ENCODE data around the gene LRRC7.

The LRRC7 gene

DNA sequence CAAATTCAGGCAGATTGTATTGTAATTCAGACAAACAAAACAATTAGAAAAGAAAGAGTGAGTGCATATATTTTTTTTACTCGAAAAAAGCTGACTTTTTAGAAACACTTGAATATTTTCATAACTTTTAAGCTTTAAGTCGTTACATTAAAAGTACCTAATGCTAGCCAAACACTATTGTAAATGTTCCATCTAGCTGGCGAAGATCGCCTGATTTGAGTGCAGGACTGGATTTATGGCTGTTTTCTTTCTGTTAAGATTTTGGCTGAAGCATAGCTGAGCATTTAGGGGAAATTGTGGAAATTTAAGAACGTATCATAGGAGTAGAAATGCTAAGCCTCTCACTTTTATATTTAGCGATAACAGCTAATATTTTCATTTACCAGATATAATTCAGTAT lies 24.6 kb downstream of the LRRC7 start:
- no peak for DNase-seq

DNA sequence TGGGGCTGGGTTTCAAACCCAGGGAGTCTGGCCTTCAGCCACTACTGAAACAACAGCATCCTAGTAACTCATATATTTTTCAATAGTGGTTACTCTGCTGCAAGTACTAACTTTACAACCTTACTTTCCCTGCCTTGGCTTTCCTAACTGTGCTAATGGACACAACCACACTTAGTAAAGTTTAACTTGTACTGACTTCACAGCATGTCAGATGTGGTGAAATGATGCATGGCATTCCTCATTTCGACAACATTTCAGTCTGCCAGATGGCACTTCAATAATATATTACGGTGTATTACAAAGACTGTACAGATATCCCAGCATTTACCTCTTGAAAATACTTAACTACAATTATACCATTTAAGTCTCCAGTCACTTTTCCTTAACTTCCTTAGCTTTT lies 27.8 kb downstream of the LRRC7 start:
- no peak for DNase-seq

DNA sequence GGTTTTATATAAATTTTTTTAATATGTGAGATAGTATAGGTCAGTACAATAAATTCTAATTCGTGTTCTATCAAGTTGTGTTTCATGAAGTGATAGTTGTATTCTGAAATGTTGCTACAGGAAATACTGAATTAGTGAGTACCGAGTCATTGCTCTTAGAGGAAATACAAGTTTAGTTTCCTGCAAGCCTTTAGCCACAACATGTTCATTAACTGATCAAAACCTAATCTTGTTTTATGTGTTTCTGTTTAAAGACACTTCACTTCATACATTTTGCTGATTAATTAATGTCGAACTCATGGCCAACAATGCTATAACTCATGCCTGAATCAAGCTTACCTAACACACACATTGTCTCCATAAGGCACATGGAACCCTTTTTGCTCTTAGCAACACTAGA lies 43.6 kb downstream of the LRRC7 start:
- no peak for DNase-seq

DNA sequence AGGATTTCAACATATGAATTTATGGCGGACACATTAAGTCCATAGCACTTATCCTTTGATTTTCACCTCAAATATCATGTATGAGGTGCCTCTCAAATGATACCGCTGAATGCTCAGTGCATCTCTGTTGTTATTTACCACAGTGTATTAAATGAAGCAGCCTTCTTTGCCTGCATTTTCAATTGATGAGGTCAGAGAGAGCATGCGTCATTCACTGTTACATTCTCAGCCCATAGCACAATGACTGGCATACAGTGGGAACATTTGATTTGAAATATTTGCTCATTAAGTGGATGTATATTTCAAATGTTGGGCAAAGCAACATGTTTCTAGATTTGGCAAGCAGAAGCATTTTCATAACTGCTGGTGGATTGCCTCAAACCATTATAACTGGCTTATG lies 45.7 kb downstream of the LRRC7 start:
- no peak for DNase-seq

DNA sequence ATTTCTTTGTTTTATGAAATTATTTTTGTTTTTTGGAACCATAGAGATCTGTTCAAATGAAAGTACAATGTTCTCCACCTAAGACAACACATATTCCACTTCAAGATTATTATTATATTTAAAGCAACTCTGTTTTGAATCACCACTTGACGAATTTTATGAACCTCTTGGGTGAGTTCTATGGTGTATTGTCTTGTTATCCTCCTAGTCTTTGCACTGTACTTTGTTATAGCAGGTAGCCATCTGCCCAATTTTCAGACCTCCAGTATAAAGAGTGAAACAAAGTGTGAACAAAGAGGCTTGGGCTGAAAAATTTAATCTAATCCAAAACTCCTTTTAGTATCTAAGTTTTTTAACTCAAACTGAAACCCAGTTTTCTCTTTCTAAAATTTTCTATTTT lies 71.0 kb downstream of the LRRC7 start:
- DNase-seq: no peak

DNA sequence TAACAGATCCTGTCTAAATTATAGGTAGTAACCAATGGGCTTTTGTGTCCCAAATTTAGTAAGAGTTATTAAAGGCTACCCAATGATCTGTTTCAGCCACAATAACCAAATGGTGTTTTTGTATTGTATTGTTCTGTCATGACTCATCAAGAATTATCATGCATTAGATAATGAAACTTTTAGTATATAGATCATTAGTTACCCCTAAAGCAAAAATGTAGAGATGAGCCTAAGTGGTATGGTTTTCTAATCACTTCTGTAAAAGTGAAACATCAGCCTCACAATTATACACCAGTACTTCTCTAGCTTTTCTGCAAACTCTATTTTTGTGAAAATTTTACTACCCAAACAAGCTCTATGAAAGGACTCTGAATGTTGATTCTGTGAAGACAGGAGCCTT lies 71.4 kb downstream of the LRRC7 start:
- no peak for DNase-seq

DNA sequence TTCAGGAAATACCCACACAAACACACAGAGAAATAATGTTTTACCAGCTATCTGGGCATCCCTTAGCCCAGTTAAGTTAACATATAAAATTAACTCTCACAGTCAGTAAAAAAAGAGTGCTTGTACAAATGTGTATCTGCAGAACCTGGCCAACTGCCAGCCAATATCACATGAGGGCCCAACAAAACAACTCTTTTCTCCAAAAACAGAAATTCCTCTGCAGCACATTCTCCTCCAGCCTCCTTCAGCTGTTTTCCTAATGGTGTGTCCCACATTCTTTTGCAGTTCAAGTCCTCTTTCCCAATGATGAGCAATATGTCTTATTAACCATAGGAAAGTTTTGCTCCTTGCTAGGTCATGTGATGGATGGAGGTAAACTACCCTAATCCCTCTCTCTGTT lies 75.5 kb downstream of the LRRC7 start:
- no peak for DNase-seq

DNA sequence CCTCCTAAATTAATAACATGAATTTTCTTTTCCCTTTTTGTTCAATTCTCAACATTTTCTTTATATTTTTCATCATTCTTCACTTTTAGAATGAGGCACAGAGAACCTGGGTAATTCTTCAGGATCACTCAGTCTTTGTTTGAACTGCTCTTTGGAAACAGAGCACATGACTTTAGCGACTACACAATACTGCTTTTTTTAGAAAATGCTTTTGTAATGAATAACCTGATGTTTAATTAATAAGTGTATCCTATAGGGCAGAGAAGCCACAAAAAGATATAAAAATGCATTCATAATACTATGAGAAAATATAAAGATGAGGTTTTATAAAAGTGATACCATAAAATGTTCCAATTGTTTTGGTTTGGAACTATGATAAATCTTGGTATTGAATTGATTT lies 77.8 kb downstream of the LRRC7 start:
- no peak for DNase-seq

DNA sequence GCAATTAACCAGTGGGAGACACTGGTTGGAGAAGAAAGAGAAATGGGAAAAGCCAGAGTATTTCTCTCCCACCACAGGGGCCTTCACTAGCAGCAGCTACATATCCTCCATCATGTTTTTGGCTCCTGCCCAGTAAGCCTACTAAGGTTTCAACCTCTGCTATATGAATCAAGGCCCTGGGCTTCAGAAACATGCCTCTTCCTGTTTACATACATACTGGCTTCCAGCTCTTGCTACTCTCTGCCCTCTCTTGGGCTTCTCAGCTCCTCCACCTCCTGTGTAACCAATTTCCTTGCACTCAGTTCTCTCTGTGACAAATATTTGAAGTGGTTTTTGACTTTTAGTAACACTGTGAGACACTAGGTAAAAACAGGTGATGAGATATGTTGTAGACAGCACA lies 80.8 kb downstream of the LRRC7 start:
- no peak for DNase-seq

DNA sequence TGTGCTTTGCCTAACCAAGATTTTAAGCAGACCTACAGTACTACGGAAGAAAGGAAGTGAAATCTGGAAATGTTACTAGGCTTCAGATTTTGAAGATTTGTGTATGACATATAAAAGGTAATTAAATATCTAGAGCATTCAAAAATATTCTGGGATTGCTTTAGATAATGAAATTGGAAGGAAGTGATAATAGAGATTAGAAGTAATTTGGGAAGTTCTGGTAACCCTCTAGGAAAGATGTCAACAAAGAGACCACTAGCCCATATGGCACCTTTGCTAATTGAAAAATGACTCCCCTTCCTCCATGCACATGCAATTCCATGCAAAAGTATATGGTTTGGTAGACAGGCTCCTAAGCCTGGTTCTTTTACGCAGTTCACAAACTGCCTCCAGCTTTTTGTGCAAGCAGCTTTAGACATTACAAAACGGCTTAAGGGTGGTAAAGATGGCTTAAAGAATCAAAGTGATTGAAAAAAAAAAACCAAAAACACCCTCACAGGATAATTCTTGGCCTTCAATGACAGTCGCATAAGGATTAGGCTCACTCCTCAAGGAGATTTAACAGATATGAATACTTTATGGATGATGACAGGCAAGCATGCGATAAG lies 81.8 kb downstream of the LRRC7 start:
- DNase-seq: no peak

DNA sequence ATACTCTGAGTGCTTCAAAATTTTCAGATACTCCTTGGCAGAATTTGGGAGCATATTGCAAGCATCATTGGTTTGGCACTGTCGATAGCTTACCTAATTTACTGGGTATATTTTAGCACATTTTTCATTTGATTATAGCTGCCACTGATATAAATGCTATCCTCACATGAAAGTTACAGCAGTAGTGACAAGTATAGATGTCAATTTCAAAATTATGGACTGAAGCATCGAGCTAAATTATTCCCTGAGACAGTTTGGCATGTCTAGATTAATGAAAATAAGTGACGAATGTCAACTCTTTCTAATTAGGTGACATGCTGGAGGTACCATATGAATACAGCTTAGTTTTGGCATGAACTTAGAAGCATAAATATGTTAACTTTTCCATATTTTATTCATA lies 83.1 kb downstream of the LRRC7 start:
- no peak for DNase-seq

DNA sequence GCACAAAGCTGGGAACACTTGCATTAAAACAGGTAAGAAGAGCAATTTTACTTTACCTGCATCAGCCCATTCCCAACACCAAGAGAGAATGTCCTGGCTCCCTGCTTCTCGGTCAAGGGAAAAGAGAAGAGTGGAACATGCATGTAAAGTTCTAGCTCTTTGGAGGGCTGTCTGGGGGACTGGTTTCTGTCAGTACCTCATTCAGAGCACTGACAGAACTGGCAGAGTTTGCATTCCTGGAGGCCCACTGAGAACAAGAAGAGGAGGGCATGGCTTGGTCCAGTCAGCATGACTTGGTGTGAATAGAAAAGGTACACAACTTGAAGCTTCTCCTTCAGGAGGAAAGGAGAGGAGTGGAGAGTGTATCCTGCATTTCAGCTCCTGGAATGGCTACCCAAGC lies 83.9 kb downstream of the LRRC7 start:
- DNase-seq: no peak

DNA sequence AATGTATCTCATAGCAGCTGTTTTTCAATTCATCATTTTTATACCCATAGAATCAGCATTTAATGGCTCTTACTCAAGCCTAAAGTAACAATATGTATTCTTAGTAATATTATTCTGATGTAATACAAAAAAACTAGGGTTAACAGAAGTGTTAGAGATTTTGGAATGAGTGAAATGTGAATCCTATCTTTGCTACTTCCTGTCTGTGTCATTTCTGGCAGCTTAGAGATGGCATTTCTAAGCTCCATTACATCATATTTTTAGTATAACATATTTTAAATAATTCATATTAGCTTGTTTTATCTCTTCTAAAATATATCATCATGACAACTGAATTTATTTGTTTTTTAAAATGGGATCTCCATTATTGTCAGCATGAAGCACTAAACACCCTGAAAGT lies 90.2 kb downstream of the LRRC7 start:
- DNase-seq: no peak

DNA sequence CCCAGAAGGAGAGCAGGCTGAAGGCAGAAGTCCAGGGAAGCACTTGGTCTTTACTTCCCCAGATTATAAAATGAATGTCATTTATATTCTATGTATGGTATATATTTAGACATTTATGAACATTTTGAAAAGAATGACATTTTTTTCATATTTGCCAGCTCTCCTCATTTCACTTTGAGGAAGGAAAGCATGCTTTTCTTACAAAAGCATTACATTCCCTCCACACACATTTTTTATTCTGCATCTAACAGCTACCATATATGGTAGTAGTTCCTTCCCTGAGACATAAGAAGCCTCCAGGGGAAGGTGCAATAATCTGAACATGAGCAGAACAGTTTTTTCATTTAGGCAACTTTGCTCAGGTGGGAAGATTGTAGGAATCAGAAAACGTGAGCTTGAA lies 94.0 kb downstream of the LRRC7 start:
- DNase-seq: no peak

DNA sequence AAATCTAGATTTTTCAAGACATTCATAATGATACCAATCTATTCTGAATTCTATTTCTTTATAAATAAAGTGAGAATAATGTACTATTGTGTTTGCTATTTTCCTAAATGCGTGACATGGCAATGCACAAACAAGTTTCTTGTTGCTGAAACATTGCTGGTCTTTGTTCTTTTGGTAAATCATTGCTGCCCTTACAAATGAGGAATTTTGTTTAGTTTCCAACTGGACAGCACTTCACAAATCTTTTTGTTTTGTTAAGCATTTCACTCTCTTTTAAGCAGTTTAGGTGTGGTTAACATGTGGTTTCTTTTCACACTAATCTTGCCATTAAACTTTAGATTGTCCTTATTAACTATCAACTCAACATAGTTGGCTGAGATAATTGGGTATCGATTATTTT lies 94.6 kb downstream of the LRRC7 start:
- DNase-seq: no peak

DNA sequence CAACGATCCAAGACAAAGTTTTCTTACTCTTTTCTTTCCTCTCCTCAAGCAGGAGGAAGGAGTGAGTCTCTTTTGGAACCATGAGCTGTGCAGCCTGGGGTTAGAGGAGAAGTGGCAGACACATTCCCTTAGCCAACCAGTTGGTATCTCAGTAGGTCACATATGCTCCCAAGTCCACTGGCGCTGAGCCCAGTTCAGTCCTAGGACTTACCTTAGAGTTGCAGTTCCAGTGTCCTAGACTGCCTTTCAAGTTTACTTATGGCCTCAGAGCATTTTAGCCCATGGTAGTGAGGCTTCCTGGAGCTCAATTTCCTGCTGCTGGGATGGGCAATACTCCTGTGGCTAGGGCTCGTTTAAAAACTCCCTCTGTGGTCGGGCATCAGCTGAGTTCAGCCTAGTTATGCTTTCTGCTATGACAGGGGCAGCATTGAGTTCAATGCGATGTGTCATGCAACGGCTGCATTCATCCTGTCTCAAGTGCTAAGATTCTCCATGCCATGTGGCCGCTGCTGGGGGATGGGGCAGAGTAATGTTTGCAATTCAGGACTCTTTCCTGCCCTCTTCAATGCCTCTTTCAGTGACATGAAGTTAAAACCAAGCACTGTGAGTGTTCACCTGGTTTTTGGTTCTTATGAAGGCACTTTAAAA lies 103.8 kb downstream of the LRRC7 start:
- DNase-seq: no peak

DNA sequence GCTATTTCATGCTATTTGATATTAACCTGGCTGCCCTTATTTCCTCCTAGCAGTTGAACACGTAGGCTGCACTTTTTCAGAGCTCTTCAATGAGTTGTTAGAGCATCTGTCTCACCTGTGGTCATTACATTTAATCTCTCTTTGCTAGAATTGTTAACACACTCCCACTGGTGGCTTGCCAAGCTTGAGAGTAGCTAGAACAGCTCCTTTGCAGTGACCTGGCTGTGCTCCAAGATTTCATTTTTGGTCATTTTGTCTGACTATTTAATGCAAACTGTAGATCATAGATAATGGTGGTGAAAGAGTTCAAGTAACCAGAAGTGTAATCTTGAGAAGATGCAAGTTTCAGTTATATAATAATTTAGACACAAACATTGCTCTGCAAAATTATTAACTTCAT lies 105.6 kb downstream of the LRRC7 start:
- DNase-seq: no peak

DNA sequence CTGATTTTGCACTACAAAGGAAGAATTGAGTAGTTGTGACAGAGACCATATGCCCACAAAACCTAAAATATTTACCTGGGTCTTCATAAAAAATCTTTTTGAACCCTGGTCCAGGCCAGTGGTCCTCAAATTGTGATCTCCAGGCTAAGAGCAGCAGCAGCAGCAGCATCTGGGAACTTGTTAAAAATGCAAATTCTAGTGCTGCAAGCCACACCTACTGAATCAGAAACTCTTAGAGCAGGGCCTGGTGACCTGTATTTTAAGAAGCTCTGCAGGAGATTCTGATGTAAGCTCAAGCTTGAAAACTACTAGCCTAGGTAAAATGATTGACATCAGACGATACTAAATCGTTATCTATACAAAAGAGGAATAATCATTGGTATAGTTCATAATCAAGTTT lies 112.2 kb downstream of the LRRC7 start:
- no peak for DNase-seq

DNA sequence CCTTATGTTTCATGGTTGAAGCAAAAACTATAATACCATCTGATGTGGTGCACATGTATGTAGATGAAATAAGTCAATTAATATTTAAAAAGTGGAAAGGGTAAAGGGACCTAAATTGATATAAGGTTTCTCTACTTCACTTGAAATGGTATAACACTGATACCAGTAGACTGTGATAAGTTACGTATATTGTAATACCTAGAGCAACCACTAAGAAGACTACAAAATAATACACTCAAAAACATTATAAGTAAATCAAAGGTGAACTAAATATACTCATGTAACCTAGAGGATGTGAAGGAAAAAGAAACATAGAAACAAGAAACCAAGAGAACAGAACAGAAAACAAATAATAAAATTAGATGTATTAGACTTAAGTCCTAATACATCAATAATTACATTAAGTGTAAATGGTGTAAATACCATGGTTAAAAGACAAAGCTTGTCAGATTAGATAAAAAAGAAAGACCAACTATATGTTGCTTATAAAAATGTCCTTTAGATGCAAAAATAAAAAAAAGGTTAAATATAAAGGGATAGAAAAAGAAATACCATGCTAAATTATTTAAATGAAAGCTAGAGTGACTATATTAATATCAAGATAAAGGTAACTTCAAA lies 118.8 kb downstream of the LRRC7 start:
- no peak for DNase-seq

DNA sequence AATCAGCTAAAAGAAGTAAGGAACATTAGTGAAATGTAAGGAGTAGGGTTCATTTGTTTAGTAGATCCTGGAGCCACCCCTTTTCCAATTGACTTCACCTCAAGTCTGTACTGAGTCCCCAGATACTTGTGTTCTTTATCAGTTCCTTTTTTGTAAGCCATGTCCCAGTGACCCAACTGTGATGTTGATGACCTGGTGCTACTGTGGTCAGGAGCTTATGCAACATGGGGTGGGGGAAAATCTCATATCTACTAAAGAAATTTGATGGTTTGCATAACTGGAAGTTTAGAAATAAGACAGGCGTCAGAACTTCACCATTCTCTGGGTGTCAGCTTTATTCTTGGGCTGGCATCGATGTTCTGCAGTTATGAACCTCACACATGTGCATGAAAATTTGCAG lies 120.5 kb downstream of the LRRC7 start:
- no peak for DNase-seq

DNA sequence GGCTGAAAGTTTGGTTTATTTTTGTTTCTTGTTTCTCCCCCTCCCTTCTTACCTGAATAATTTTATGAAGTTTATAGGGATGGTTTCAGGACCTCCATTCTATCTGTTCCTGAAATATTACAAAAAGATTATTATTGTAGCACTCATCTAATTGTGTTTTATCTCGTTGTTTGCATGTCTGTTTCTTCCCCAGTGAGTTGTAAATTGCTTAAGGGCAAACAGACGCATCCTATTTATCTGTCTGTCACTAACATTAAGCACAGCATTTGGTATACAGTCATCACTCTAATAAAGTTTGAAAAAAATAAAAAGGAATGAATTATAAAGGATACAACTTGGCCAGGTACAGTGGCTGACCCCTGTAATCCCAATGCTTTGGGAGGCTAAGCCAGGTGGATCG lies 123.5 kb downstream of the LRRC7 start:
- DNase-seq: no peak

DNA sequence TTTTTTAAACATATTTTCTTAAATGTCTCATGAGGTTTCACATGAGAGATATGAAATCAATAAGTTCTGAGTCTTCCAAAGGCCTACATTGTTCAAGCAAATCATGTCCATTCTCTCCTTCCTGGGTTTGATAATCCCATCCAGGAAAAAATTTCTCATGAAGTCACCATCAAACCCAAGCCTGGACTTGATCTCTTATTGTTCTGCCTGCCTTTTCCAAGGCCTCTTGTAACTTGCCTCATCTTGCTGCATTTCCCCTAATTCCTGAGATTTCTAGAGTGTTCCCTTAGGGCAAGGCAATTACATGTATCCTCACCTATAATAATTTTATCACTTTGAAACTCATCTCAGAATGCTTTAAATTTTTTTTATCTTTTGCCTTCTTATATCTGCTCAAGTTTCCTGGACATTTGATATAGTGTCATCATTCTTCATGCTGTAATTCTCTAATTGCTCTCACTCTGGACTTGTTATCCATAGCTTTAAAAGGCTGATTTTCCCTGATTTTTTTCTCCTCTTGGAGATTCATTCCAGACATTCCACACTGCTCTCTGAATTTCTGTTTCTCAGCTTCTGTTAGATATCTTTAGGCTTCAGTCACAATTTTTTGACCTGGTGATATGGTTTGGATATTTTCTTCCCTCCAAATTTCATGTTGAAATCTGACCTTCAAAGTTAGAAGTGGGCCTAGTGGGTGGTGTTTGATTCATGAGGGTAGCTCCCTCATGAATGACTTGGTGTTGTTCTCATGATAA lies 126.4 kb downstream of the LRRC7 start:
- no peak for DNase-seq

DNA sequence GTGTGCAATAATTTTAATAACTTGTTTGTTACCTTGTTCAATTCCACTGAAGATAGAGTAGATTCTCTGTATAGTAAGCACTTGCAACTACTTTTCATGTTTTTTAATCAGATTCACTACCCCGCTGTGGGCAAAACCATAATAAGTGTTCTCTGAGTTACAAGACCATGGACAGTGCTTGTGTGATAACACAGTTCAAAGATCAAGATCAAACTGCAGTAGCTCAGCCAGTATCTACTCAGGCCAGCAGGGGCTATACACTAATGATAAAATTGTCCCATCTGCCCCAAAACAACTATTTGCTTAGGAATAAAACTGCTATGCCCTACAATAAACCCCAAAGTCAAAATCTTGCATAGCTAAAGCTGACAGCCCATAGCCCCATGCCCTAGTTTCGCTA lies 129.6 kb downstream of the LRRC7 start:
- no peak for DNase-seq

DNA sequence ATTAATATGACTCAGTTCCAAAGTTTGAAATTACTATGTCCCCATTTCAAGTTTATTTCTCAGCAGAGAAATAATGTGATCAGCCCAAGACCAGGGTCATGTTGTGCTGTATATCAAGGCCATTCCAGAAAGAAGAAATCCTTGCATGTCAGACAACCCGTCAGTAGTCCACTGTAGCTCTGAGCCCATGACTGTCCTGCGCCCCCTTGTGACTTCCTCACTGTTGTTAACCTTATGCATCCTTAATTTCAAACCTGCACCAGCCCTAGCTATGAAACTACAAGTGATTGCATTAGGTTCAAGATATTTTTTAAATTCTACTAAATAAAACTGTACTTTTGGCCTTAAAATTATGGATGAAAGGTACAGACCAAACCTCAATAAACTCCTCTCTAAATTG lies 133.0 kb downstream of the LRRC7 start:
- DNase-seq: no peak
